GM23248 (cell line): Measurements from ENCODE around the gene FUBP3. TPM values are rescaled to one million over a fixed set of nuclear protein-coding genes. Genes with fewer than 3 reads are reported as not detected.

Experiments
- DNase-seq: peaks from one replicate; pipeline ENCODE4 v3.0.0-alpha.2; 2015
- H2AFZ ChIP-seq: fragments of 200-600 bp; sonication (generic); 2 replicates; pipeline ENCODE4 v1.6.1; 2016; ENCODE audit warnings: antibody characterized with exemption
- H3F3A ChIP-seq: fragments of 200-600 bp; sonication (generic); 2 replicates; pipeline ENCODE4 v1.6.1; 2016; ENCODE audit warnings: mild to moderate bottlenecking, antibody characterized with exemption, mixed run types; ENCODE audit not compliant: insufficient read depth
- H3K27ac ChIP-seq: fragments of 200-600 bp; sonication (generic); 2 replicates; pipeline ENCODE4 v1.5.1; 2016; ENCODE audit warnings: mild to moderate bottlenecking
- H3K27me3 ChIP-seq: fragments of 200-600 bp; sonication (generic); replicated peaks from 2 replicates; pipeline ENCODE4 v1.6.1; 2016; ENCODE audit warnings: mild to moderate bottlenecking; ENCODE audit not compliant: insufficient read depth
- H3K36me3 ChIP-seq: fragments of 200-600 bp; sonication (generic); 2 replicates; pipeline ENCODE4 v1.6.1; 2016; ENCODE audit warnings: low read depth, mild to moderate bottlenecking
- H3K4me1 ChIP-seq: fragments of 200-600 bp; sonication (generic); 2 replicates; pipeline ENCODE4 v1.6.1; 2016; ENCODE audit warnings: mild to moderate bottlenecking; ENCODE audit not compliant: insufficient read depth
- H3K4me2 ChIP-seq: fragments of 200-600 bp; sonication (generic); one replicate; pipeline ENCODE4 v1.6.1; 2016; ENCODE audit warnings: mild to moderate bottlenecking; ENCODE audit not compliant: unreplicated experiment
- H3K4me3 ChIP-seq: fragments of 200-600 bp; sonication (generic); 2 replicates; pipeline ENCODE4 v1.5.1; 2016; ENCODE audit warnings: mild to moderate bottlenecking
- H3K79me2 ChIP-seq: fragments of 200-600 bp; sonication (generic); 2 replicates; pipeline ENCODE4 v1.6.1; 2016; ENCODE audit warnings: mild to moderate bottlenecking; ENCODE audit not compliant: insufficient read depth
- H3K9ac ChIP-seq: fragments of 200-600 bp; sonication (generic); 2 replicates; pipeline ENCODE4 v1.6.1; 2016; ENCODE audit warnings: mild to moderate bottlenecking
- H3K9me2 ChIP-seq: fragments of 200-600 bp; sonication (generic); 2 replicates; pipeline ENCODE4 v1.6.1; 2016; ENCODE audit warnings: mixed run types, mild to moderate bottlenecking, moderate library complexity; ENCODE audit not compliant: insufficient read depth
- H3K9me3 ChIP-seq: fragments of 200-600 bp; sonication (generic); one replicate; pipeline ENCODE4 v1.6.1; 2017; ENCODE audit warnings: low read depth
- H4K20me1 ChIP-seq: fragments of 200-600 bp; sonication (generic); 2 replicates; pipeline ENCODE4 v1.6.0; 2016; ENCODE audit not compliant: insufficient read depth
- EZH2 ChIP-seq: fragments of 200-600 bp; sonication (generic); IDR thresholded peaks from 2 replicates; pipeline ENCODE4 v1.6.1; 2018; ENCODE audit warnings: antibody characterized with exemption, mild to moderate bottlenecking; ENCODE audit not compliant: insufficient read depth, poor library complexity, severe bottlenecking
- EZH2phosphoT487 ChIP-seq: fragments of 200-600 bp; sonication (generic); IDR thresholded peaks from 2 replicates; pipeline ENCODE4 v1.6.1; 2018; ENCODE audit warnings: antibody characterized with exemption, moderate library complexity, mild to moderate bottlenecking, low read depth; ENCODE audit not compliant: insufficient read depth
- WGBS, 2 experiments: methylation state at CpG; one replicate each; pipeline ENCODE4 v1.1.6; 2015 to 2017; ENCODE audit warnings: low lambda C conversion rate in 2 of 2, low coverage in 1 of 2; ENCODE audit errors: missing lambda C conversion rate in 2 of 2; 5-methylcytosine and 5-hydroxymethylcytosine counted together
- in situ Hi-C: fragments of 300-500 bp; cut with MboI; formaldehyde crosslinking; loops from 2 replicates; pipeline ENCODE4 v1.15.0; 2020
- microRNA-seq: library from miRNA; unstranded; fragments of <30 nt; microRNA quantifications from one replicate; pipeline ENCODE4, GENCODE V29; 2016; ENCODE audit warnings: borderline number of aligned reads
- polyA plus RNA-seq: library from polyadenylated mRNA; unstranded; fragments of >200 nt; fragmentation: Nextera tagmentation; extraction: Ambion mirVana; gene quantifications from 2 replicates; pipeline ENCODE4 v1.2.1, GENCODE V29; 2016
- small RNA-seq: library from RNA; depleted of rRNA; stranded (forward); fragments of <200 nt; gene quantifications from one replicate; pipeline ENCODE3, GENCODE V24; 2014; ENCODE audit warnings: low read depth, low replicate concordance
- total RNA-seq: library from RNA; depleted of rRNA; stranded (reverse); fragments of >200 nt; shearing (Covaris generic); gene quantifications from 2 replicates; pipeline ENCODE4 v1.2.3, GENCODE V29; 2014; rRNA removed

The FUBP3 gene
- total and polyA plus RNA-seq, 2 experiments from 2014 or later, result 53.5 to 55.8 TPM

DNA sequence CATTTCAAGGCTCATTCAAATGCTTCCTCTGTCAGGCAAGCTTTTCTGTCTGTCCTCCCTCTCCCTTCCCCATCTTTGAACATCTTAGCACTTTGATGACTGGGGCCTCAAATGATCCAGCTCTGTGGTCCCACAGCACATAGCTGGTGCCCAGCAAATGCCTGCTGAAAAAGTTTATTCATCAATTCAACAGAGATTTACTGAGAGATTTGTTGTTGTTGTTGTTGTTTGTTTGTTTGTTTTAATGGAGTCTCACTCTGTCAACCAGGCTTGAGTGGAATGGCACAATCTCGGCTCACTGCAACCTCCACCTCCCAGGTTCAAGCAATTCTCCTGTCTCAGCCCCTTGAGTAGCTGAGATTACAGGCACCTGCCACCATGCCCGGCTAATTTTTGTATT lies 108.2 kb downstream of the FUBP3 start:
- Histone ChIP-seq H3K4me1 (peaks cover 3% of the 10 kb centered on the region; the same call in 1 of the 2 replicates), H3K9me2 (no peaks in the 10 kb centered on the region), H3K4me2 (no peak overlapping the region), H3K27me3 (no peaks in the 10 kb centered on the region), H3K36me3 (no peaks in the 10 kb centered on the region), H3K27ac (no peak overlapping the region), H4K20me1 (no peaks in the 10 kb centered on the region), H3F3A (peaks cover 14% of the 10 kb centered on the region), H3K9ac (no peak overlapping the region), H3K4me3 (no peak overlapping the region), H3K9me3 (no peaks in the 10 kb centered on the region), H3K79me2 (no peaks in the 10 kb centered on the region), H2AFZ (no peak overlapping the region)
- no peak for DNase-seq
- TF ChIP-seq EZH2phosphoT487 (no peak), EZH2 (no peak)
- in situ Hi-C loops, result loop anchor here (10.0 to 25.0 kb wide), 3 partner anchors 203 to 575 kb away; no protein-coding TSS in a partner anchor
- 83 to 93% methylated on average over 2 of the region's 2 CpGs for WGBS, 2 experiments

Small RNAs within 50 kb of the gene (microRNA-seq; reads per million reads assigned to microRNA genes)
- not detected for gene MIR6856

Small RNAs within 50 kb of the gene (small RNA-seq; reads per million reads assigned to genes)
- gene MIR6856, result not detected

Other genes starting within 250 kb of the FUBP3 start
- 182 and 216 TPM in 2 replicates for gene ASS1, start 134.6 kb upstream of the FUBP3 start, total RNA-seq
- gene ASS1, start 134.6 kb upstream of the FUBP3 start, polyA plus RNA-seq, result 120 and 124 TPM in 2 replicates
- gene PRDM12, start 85.0 kb downstream of the FUBP3 start, total RNA-seq, result not detected in 2 replicates
- not detected in 2 replicates for gene PRDM12, start 85.0 kb downstream of the FUBP3 start, polyA plus RNA-seq
- gene EXOSC2, start 114.2 kb downstream of the FUBP3 start, total RNA-seq, result 18.1 and 21.6 TPM in 2 replicates
- gene EXOSC2, start 114.2 kb downstream of the FUBP3 start, polyA plus RNA-seq, result 16.1 and 17.2 TPM in 2 replicates